Panc1 (cell line): ENCODE data around the gene FGD2. TPM values are rescaled to one million over a fixed set of nuclear protein-coding genes. Genes with fewer than 3 reads are reported as not detected.

Experiments
- ATAC-seq: fragments of 200-7000 bp; cut with Tn5 transposase; 2 replicates; pipeline ENCODE4 v1.9.1; 2020; ENCODE audit warnings: mild to moderate bottlenecking, moderate library complexity
- BruUV-seq: library from RNA; stranded (reverse); fragments of 400-500 nt; replicated peaks from 2 replicates; lab custom pipeline; 2021; lab: Mats Ljungman, UMichigan
- CTCF ChIA-PET: fragments of 300-600 bp; sonication (Branson Sonifier 250); formaldehyde crosslinking; loops from one replicate; lab custom pipeline; 2022; ENCODE audit warnings: antibody characterized with exemption; lab: Charles Lee
- POLR2A ChIA-PET: fragments of 300-600 bp; sonication (Branson Sonifier 250); formaldehyde crosslinking; loops from one replicate; lab custom pipeline; 2022; ENCODE audit warnings: antibody characterized with exemption; lab: Charles Lee
- DNase-seq: peaks from one replicate; pipeline ENCODE4 v3.0.0-alpha.2; 2010; ENCODE audit warnings: low read depth, low spot score
- H3K27ac ChIP-seq: 2 replicates; pipeline ENCODE4 v1.5.1; 2011; ENCODE audit warnings: mild to moderate bottlenecking, low read length, inconsistent platforms
- H3K27me3 ChIP-seq: fragments of 200-500 bp; sonication (Bioruptor generic); 2 replicates; pipeline ENCODE4 v1.6.0; 2014; ENCODE audit warnings: low read length, inconsistent platforms; ENCODE audit not compliant: control insufficient read depth, insufficient read depth
- H3K36me3 ChIP-seq: fragments of 200-500 bp; sonication (Bioruptor generic); 2 replicates; pipeline ENCODE4 v1.5.1; 2014; ENCODE audit warnings: inconsistent platforms, mild to moderate bottlenecking, low read length, moderate library complexity; ENCODE audit not compliant: control insufficient read depth, insufficient read depth
- H3K4me1 ChIP-seq: 2 replicates; pipeline ENCODE4 v1.5.1; 2011; ENCODE audit warnings: inconsistent platforms, mild to moderate bottlenecking, low read length, moderate library complexity; ENCODE audit not compliant: control insufficient read depth, insufficient read depth
- H3K4me3 ChIP-seq, 2 experiments: 2 replicates each; pipeline ENCODE4 v1.5.1; 2011 to 2012; ENCODE audit warnings: low read depth in 2 of 2, low read length in 2 of 2, mild to moderate bottlenecking in 2 of 2, inconsistent platforms in 1 of 2, moderate library complexity in 1 of 2
- H3K9me3 ChIP-seq: fragments of 200-500 bp; sonication (Bioruptor generic); 2 replicates; pipeline ENCODE4 v1.5.1; 2014; ENCODE audit warnings: low read depth, mild to moderate bottlenecking, inconsistent platforms, low read length, moderate library complexity; ENCODE audit not compliant: control insufficient read depth, insufficient read depth
- POLR2AphosphoS5 ChIP-seq: IDR thresholded peaks from 2 replicates; pipeline ENCODE4 v1.6.1; 2012; ENCODE audit warnings: mild to moderate bottlenecking, low read depth, low read length, moderate library complexity
- SIN3A ChIP-seq: IDR thresholded peaks from 2 replicates; pipeline ENCODE4 v1.6.1; 2012; ENCODE audit warnings: low read depth, mild to moderate bottlenecking, low read length, moderate library complexity, borderline replicate concordance; ENCODE audit not compliant: insufficient read depth
- TCF7L2 ChIP-seq: IDR thresholded peaks from 2 replicates; pipeline ENCODE4 v1.6.1; 2011; ENCODE audit warnings: mild to moderate bottlenecking, low read depth, low read length, inconsistent platforms
- in situ Hi-C: cut with HindIII; loops from 2 replicates; pipeline ENCODE4 v1.10.0; 2016; ENCODE audit warnings: low sequenced_read_pairs, low pct_unique_long_range_greater_than_20kb
- intact Hi-C: fragments of 100-400 bp; cut with micrococcal nuclease; formaldehyde crosslinking; loops from one replicate; pipeline ENCODE4 v1.10.0; 2022; ENCODE audit not compliant: unreplicated experiment
- total RNA-seq: library from RNA; stranded (reverse); gene quantifications from one replicate; pipeline ENCODE4 v1.2.1, GENCODE V29; 2021; ENCODE audit not compliant: unreplicated experiment
- TF ChIP-seq, protein P1 (sequence below), 2 experiments: IDR thresholded peaks; 2 replicates each; pipeline ENCODE4 v1.6.1; 2011 to 2012; ENCODE audit warnings: low read depth in 2 of 2, control low read depth in 1 of 2, low read length in 1 of 2, mild to moderate bottlenecking in 1 of 2, moderate library complexity in 1 of 2; ENCODE audit not compliant: insufficient read depth in 1 of 2
- TF ChIP-seq, protein P2 (sequence below): fragments of 450-650 bp; IDR thresholded peaks from 2 replicates; pipeline ENCODE4 v1.5.1; 2017; ENCODE audit warnings: mild to moderate bottlenecking

The FGD2 gene
- total RNA-seq, 1 experiment from 2014 or later = 0.10 TPM

- ATAC-seq = no peak
- Histone ChIP-seq H3K36me3 (no peaks in the 10 kb centered on the region), H3K27me3 (no peaks in the 10 kb centered on the region), H3K9me3 (no peaks in the 10 kb centered on the region), H3K27ac (no peak overlapping the region), H3K4me1 (no peaks in the 10 kb centered on the region), H3K4me3 (no peak overlapping the region)
- in situ Hi-C loops = no loop called here
- no peak for DNase-seq
- BruUV-seq = no TSS peak
- ChIA-PET POLR2A (interaction anchor here (0.7 kb wide), 1 partner anchor 51 kb away, joined by 11 read pairs; no protein-coding TSS in a partner anchor), CTCF (interaction anchor here (1.1 to 1.9 kb wide), 3 partner anchors 11 to 204 kb away, joined by 5 to 11 read pairs (median 7); no protein-coding TSS in a partner anchor)
- intact Hi-C loops = no loop called here
- TF ChIP-seq TCF7L2 (no peak), SIN3A (no peak), POLR2AphosphoS5 (no peak)
- TF ChIP-seq, protein P1, sequence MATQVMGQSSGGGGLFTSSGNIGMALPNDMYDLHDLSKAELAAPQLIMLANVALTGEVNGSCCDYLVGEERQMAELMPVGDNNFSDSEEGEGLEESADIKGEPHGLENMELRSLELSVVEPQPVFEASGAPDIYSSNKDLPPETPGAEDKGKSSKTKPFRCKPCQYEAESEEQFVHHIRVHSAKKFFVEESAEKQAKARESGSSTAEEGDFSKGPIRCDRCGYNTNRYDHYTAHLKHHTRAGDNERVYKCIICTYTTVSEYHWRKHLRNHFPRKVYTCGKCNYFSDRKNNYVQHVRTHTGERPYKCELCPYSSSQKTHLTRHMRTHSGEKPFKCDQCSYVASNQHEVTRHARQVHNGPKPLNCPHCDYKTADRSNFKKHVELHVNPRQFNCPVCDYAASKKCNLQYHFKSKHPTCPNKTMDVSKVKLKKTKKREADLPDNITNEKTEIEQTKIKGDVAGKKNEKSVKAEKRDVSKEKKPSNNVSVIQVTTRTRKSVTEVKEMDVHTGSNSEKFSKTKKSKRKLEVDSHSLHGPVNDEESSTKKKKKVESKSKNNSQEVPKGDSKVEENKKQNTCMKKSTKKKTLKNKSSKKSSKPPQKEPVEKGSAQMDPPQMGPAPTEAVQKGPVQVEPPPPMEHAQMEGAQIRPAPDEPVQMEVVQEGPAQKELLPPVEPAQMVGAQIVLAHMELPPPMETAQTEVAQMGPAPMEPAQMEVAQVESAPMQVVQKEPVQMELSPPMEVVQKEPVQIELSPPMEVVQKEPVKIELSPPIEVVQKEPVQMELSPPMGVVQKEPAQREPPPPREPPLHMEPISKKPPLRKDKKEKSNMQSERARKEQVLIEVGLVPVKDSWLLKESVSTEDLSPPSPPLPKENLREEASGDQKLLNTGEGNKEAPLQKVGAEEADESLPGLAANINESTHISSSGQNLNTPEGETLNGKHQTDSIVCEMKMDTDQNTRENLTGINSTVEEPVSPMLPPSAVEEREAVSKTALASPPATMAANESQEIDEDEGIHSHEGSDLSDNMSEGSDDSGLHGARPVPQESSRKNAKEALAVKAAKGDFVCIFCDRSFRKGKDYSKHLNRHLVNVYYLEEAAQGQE (IDR thresholded peaks at IDR 0.05; ENCODE audit: insufficient read depth in 1 of 2, low read depth in 2 of 2, low read length in 1 of 2) = no peak
- TF ChIP-seq, protein P2, sequence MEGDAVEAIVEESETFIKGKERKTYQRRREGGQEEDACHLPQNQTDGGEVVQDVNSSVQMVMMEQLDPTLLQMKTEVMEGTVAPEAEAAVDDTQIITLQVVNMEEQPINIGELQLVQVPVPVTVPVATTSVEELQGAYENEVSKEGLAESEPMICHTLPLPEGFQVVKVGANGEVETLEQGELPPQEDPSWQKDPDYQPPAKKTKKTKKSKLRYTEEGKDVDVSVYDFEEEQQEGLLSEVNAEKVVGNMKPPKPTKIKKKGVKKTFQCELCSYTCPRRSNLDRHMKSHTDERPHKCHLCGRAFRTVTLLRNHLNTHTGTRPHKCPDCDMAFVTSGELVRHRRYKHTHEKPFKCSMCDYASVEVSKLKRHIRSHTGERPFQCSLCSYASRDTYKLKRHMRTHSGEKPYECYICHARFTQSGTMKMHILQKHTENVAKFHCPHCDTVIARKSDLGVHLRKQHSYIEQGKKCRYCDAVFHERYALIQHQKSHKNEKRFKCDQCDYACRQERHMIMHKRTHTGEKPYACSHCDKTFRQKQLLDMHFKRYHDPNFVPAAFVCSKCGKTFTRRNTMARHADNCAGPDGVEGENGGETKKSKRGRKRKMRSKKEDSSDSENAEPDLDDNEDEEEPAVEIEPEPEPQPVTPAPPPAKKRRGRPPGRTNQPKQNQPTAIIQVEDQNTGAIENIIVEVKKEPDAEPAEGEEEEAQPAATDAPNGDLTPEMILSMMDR = no peak
Measured at GRCh38 chr6:37006793-37007339, 1.4 kb downstream of the FGD2 start.

DNA sequence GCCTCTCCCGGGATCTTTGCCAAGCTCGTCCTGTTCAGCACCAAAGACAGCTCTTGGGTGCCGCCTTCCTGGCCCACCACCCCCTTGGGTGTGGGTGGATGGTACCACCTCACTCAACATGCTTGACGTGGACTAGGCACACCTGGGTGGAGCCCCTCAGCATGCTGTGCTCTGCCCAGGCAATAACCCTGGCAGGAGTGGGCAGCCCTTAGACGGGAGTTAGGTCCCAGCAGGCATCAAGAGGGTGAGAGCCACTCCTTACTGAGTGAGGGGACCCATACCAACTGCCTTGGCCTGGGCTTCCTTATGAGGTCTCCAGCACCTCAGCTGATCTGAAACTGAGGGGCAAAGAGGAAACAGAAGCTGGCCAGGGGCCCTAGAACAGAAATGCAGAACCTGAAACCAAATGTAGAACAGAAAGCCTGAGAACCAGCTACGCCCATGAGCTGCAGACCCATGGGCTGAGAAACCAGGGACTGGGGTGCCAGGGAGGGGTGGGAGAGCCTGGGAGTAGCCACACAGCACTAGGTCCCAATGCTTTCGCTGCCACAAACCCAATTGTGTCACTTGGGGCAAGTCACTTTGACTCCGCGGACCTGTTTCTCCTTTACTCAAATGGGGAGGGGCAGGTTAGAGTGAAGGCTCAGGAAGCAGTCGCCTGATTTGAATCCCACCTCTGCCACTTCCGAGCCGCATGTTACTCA, 2.0 kb downstream of the FGD2 start:
- intact Hi-C loops (no loop called here), in situ Hi-C loops (no loop called here)
- Histone ChIP-seq H3K27ac (no peak overlapping the region), H3K27me3 (no peaks in the 10 kb centered on the region), H3K4me1 (no peaks in the 10 kb centered on the region), H3K4me3 (no peak overlapping the region), H3K9me3 (no peaks in the 10 kb centered on the region), H3K36me3 (no peaks in the 10 kb centered on the region)
- no TSS peak for BruUV-seq
- TF ChIP-seq, protein P2 = no peak
- no peak for TF ChIP-seq TCF7L2
- no peak for TF ChIP-seq POLR2AphosphoS5
- TF ChIP-seq, protein P1 (IDR thresholded peaks at IDR 0.05; ENCODE audit: insufficient read depth in 1 of 2, low read depth in 2 of 2, low read length in 1 of 2) = peak; percentile 81 to 87
- no peak for TF ChIP-seq SIN3A
- DNase-seq = no peak
- ChIA-PET CTCF (interaction anchor here (1.6 to 1.9 kb wide), 2 partner anchors 10 to 203 kb away, joined by 7 to 11 read pairs; no protein-coding TSS in a partner anchor), POLR2A (interaction anchor here (0.7 kb wide), 1 partner anchor 52 kb away, joined by 11 read pairs; no protein-coding TSS in a partner anchor)
- ATAC-seq = no peak
